Mesenchymal stem cell (in vitro differentiated cells and primary cell): ENCODE measurements around the gene TEX53.

Experiments
- DNase-seq: peaks from one replicate; pipeline ENCODE4 v3.0.0-alpha.2; 2013
- H2AFZ ChIP-seq: one replicate; pipeline ENCODE4 v1.6.1; 2013; ENCODE audit warnings: low read depth, mild to moderate bottlenecking, control low read depth, inconsistent platforms, low read length, moderate library complexity
- H2AK5ac ChIP-seq: 2 replicates; pipeline ENCODE4 v1.6.1; 2013; ENCODE audit warnings: low read length, moderate library complexity, mild to moderate bottlenecking, inconsistent platforms; ENCODE audit not compliant: severe bottlenecking
- H2BK120ac ChIP-seq: one replicate; pipeline ENCODE4 v1.6.1; 2013; ENCODE audit warnings: low read depth, mild to moderate bottlenecking, inconsistent platforms, low read length, moderate library complexity
- H2BK12ac ChIP-seq, 2 experiments: one replicate each; pipeline ENCODE4 v1.6.1; 2013; ENCODE audit warnings: inconsistent platforms in 2 of 2, low read length in 2 of 2, mild to moderate bottlenecking in 2 of 2, moderate library complexity in 2 of 2, control low read depth in 1 of 2
- H2BK15ac ChIP-seq: one replicate; pipeline ENCODE4 v1.6.1; 2013; ENCODE audit warnings: mild to moderate bottlenecking, low read depth, inconsistent platforms; ENCODE audit not compliant: poor library complexity, severe bottlenecking
- H2BK5ac ChIP-seq: 2 replicates; pipeline ENCODE4 v1.6.1; 2013; ENCODE audit warnings: low read depth, mild to moderate bottlenecking, low read length, control low read depth, inconsistent platforms; ENCODE audit not compliant: poor library complexity, severe bottlenecking
- H3K14ac ChIP-seq, 2 experiments: one replicate each; pipeline ENCODE4 v1.6.1; 2013; ENCODE audit warnings: inconsistent platforms in 2 of 2, low read length in 2 of 2, control low read depth in 1 of 2, mild to moderate bottlenecking in 1 of 2, moderate library complexity in 1 of 2
- H3K18ac ChIP-seq, 2 experiments: one replicate each; pipeline ENCODE4 v1.6.1; 2013; ENCODE audit warnings: inconsistent platforms in 2 of 2, low read length in 2 of 2, control low read depth in 1 of 2, low read depth in 1 of 2, mild to moderate bottlenecking in 1 of 2
- H3K23ac ChIP-seq, 2 experiments: one replicate each; pipeline ENCODE4 v1.6.1; 2013; ENCODE audit warnings: inconsistent platforms in 2 of 2, low read length in 2 of 2, mild to moderate bottlenecking in 2 of 2, moderate library complexity in 2 of 2, control low read depth in 1 of 2
- H3K27ac ChIP-seq: 2 replicates; pipeline ENCODE4 v1.5.1; 2013; ENCODE audit warnings: mild to moderate bottlenecking, moderate library complexity, low read length, control low read depth, inconsistent platforms; ENCODE audit not compliant: poor library complexity, severe bottlenecking
- H3K27me3 ChIP-seq, 2 experiments: 2 replicates each; pipeline versions ENCODE4 v1.6.1 to v1.7.0; 2013; ENCODE audit warnings: low read length in 2 of 2, mild to moderate bottlenecking in 2 of 2, moderate library complexity in 2 of 2, control low read depth in 1 of 2, inconsistent platforms in 1 of 2; ENCODE audit not compliant: control insufficient read depth in 1 of 2, insufficient read depth in 1 of 2
- H3K36me3 ChIP-seq, 2 experiments: 2 replicates each; pipeline versions ENCODE4 v1.6.1 to v1.7.0; 2013; ENCODE audit warnings: low read length in 2 of 2, control low read depth in 1 of 2, inconsistent platforms in 1 of 2, low read depth in 1 of 2, mild to moderate bottlenecking in 1 of 2; ENCODE audit not compliant: insufficient read depth in 2 of 2, control insufficient read depth in 1 of 2
- H3K4ac ChIP-seq, 2 experiments: one replicate each; pipeline ENCODE4 v1.6.1; 2013; ENCODE audit warnings: inconsistent platforms in 2 of 2, low read length in 2 of 2, mild to moderate bottlenecking in 2 of 2, moderate library complexity in 2 of 2, control low read depth in 1 of 2, low read depth in 1 of 2
- H3K4me1 ChIP-seq: 2 replicates; pipeline ENCODE4 v1.6.1; 2013; ENCODE audit warnings: low read depth, low read length, control low read depth; ENCODE audit not compliant: control insufficient read depth, insufficient read depth
- H3K4me2 ChIP-seq: 2 replicates; pipeline ENCODE4 v1.6.1; 2013; ENCODE audit warnings: low read length, mild to moderate bottlenecking, inconsistent platforms; ENCODE audit not compliant: poor library complexity, severe bottlenecking
- H3K4me3 ChIP-seq, 2 experiments: 2 replicates each; pipeline versions ENCODE4 v1.5.1 to v1.7.0; 2013; ENCODE audit warnings: low read length in 2 of 2, mild to moderate bottlenecking in 2 of 2, control low read depth in 1 of 2, low read depth in 1 of 2; ENCODE audit not compliant: insufficient read depth in 1 of 2
- H3K79me1 ChIP-seq: replicated peaks from 2 replicates; pipeline ENCODE4 v1.6.1; 2013; ENCODE audit warnings: mild to moderate bottlenecking, control low read depth, low read length, inconsistent platforms; ENCODE audit not compliant: poor library complexity, severe bottlenecking
- H3K9ac ChIP-seq: 2 replicates; pipeline ENCODE4 v1.7.0; 2013; ENCODE audit warnings: mild to moderate bottlenecking, low read length, moderate library complexity
- H3K9me3 ChIP-seq: 2 replicates; pipeline ENCODE4 v1.7.0; 2013; ENCODE audit warnings: mild to moderate bottlenecking, low read length; ENCODE audit not compliant: control insufficient read depth
- H4K8ac ChIP-seq: one replicate; pipeline ENCODE4 v1.6.1; 2013; ENCODE audit warnings: inconsistent platforms, mild to moderate bottlenecking, low read length, moderate library complexity
- H4K91ac ChIP-seq: one replicate; pipeline ENCODE4 v1.6.1; 2013; ENCODE audit warnings: mild to moderate bottlenecking, low read length, inconsistent platforms
- WGBS: methylation state at CpG from one replicate; pipeline ENCODE4 v1.1.7; 2013; ENCODE audit warnings: mixed read lengths; 5-methylcytosine and 5-hydroxymethylcytosine counted together

Gene TEX53

GRCh38 chr9:114669961-114670360 lies 12.4 kb upstream of the TEX53 start:
- Histone ChIP-seq H3K9me3 (no peaks in the 10 kb centered on the region), H2AK5ac (no peak overlapping the region), H2AFZ (no peak overlapping the region), H2BK15ac (no peak overlapping the region), H3K4me3 (no peak overlapping the region), H3K9ac (no peak overlapping the region), H2BK12ac (no peak overlapping the region), H3K79me1 (no peaks in the 10 kb centered on the region), H3K4ac (no peak overlapping the region), H3K4me1 (peaks cover 2% of the 10 kb centered on the region), H3K27ac (no peak overlapping the region), H3K4me2 (no peak overlapping the region), H3K27me3 (peaks cover 0 to 9% of the 10 kb centered on the region in 2 experiments), H3K23ac (no peak overlapping the region), H4K8ac (no peak overlapping the region), H2BK5ac (no peak overlapping the region), H2BK120ac (no peak overlapping the region), H3K14ac (no peak overlapping the region), H3K18ac (no peak overlapping the region), H4K91ac (no peak overlapping the region), H3K36me3 (no peaks in the 10 kb centered on the region)
- no peak for DNase-seq

- Histone ChIP-seq H3K4me2 (no peak overlapping the region), H3K27me3 (peaks cover 0 to 9% of the 10 kb centered on the region in 2 experiments), H2BK120ac (no peak overlapping the region), H3K4ac (no peak overlapping the region), H2BK12ac (no peak overlapping the region), H4K91ac (no peak overlapping the region), H3K9ac (no peak overlapping the region), H3K4me1 (peaks cover 2% of the 10 kb centered on the region), H4K8ac (no peak overlapping the region), H3K23ac (no peak overlapping the region), H3K79me1 (no peaks in the 10 kb centered on the region), H3K4me3 (no peak overlapping the region), H2AFZ (no peak overlapping the region), H3K18ac (no peak overlapping the region), H2BK5ac (no peak overlapping the region), H3K9me3 (no peaks in the 10 kb centered on the region), H3K36me3 (no peaks in the 10 kb centered on the region), H3K14ac (no peak overlapping the region), H2AK5ac (peak overlapping the region; percentile 27), H3K27ac (no peak overlapping the region), H2BK15ac (no peak overlapping the region)
- 87% methylated on average over 6 of the region's 6 CpGs for WGBS
- DNase-seq = no peak
Observed at GRCh38 chr9:114668146-114668545, 10.5 kb upstream of the TEX53 start.

- Histone ChIP-seq H3K18ac (no peak overlapping the region), H3K4me2 (no peak overlapping the region), H3K14ac (no peak overlapping the region), H3K27me3 (peaks cover 0 to 10% of the 10 kb centered on the region in 2 experiments), H3K4me1 (peaks cover 2% of the 10 kb centered on the region), H3K23ac (no peak overlapping the region), H2AK5ac (no peak overlapping the region), H3K27ac (no peak overlapping the region), H3K79me1 (no peaks in the 10 kb centered on the region), H4K8ac (no peak overlapping the region), H4K91ac (no peak overlapping the region), H2BK12ac (no peak overlapping the region), H3K9me3 (no peaks in the 10 kb centered on the region), H2BK15ac (no peak overlapping the region), H3K36me3 (no peaks in the 10 kb centered on the region), H2BK120ac (no peak overlapping the region), H3K9ac (no peak overlapping the region), H2BK5ac (no peak overlapping the region), H2AFZ (no peak overlapping the region), H3K4ac (no peak overlapping the region), H3K4me3 (no peak overlapping the region)
- no peak for DNase-seq
- WGBS = 62% methylated on average over 4 of the region's 4 CpGs
Observed at GRCh38 chr9:114666851-114667250, 9.2 kb upstream of the TEX53 start.

- WGBS = over 99% methylated on average over 5 of the region's 5 CpGs
- Histone ChIP-seq H3K27ac (no peak overlapping the region), H3K4me2 (no peak overlapping the region), H2AK5ac (no peak overlapping the region), H3K4me1 (no peaks in the 10 kb centered on the region), H2BK12ac (no peak overlapping the region), H3K4ac (no peak overlapping the region), H3K36me3 (no peaks in the 10 kb centered on the region), H3K4me3 (no peak overlapping the region), H4K8ac (no peak overlapping the region), H3K27me3 (peaks cover 4 to 15% of the 10 kb centered on the region in 2 experiments), H4K91ac (no peak overlapping the region), H3K9me3 (no peaks in the 10 kb centered on the region), H2AFZ (no peak overlapping the region), H2BK15ac (no peak overlapping the region), H3K9ac (no peak overlapping the region), H2BK120ac (no peak overlapping the region), H3K79me1 (no peaks in the 10 kb centered on the region), H2BK5ac (no peak overlapping the region), H3K14ac (no peak overlapping the region), H3K18ac (no peak overlapping the region), H3K23ac (no peak overlapping the region)
- DNase-seq = no peak
Observed at GRCh38 chr9:114666401-114666800, 8.8 kb upstream of the TEX53 start.
